GM12892 (cell line): Measurements from ENCODE around the gene TTC22.

Experiments
- DNase-seq: peaks from one replicate; pipeline ENCODE4 v3.0.0; 2011; ENCODE audit not compliant: insufficient read length
- FAIRE-seq: peaks from 2 replicates; lab custom pipeline; 2011; peaks lifted over from hg19 to GRCh38; lab: Jason Lieb, UNC
- POLR2A ChIP-seq: IDR thresholded peaks from 2 replicates; pipeline ENCODE4 v1.6.1; 2011; ENCODE audit warnings: low read depth, low read length, control low read depth
- POLR2AphosphoS5 ChIP-seq: IDR thresholded peaks from 2 replicates; pipeline ENCODE4 v1.6.1; 2011; ENCODE audit warnings: low read depth, low read length, control low read depth
- TAF1 ChIP-seq: IDR thresholded peaks from 2 replicates; pipeline ENCODE4 v1.6.1; 2011; ENCODE audit warnings: low read depth, mild to moderate bottlenecking, control low read depth, low read length, borderline replicate concordance

The TTC22 gene

DNA sequence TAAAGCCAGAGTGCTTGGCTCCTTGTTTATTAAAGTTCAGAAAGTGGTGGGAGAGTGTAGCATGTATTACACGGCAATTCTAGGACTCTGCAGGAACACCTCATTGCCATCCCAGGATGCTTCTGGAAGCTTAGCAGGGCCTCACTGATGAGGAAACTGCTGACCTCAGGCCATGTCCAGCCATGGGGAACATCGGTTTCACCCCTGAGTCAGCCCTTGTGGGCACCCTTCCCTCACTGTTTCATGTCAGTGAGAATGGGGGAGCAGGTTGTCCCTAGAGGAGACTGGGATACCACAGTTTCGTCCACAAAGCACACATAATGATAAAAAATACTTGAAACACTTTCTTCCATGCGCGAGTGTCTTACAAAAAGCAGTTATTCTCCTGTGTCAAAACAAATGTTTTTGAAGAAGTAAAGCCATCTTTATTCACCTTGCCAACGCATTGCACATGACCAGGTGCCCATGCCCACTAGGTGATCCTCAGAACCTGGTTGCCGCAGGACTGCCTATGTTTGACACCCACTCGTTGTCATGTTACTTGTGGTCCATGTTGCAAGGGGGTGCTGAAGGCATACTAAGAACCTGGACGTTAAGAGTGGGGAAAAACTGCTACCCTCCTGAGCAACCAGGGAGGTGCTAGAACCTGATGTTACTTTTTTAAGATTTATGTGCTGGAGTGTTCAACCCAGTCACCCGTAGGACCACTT is 41.2 kb upstream of the TTC22 start:
- DNase-seq (no peak), FAIRE-seq (no peak)
- TF ChIP-seq POLR2A (no peak), POLR2AphosphoS5 (no peak), TAF1 (no peak)

DNA sequence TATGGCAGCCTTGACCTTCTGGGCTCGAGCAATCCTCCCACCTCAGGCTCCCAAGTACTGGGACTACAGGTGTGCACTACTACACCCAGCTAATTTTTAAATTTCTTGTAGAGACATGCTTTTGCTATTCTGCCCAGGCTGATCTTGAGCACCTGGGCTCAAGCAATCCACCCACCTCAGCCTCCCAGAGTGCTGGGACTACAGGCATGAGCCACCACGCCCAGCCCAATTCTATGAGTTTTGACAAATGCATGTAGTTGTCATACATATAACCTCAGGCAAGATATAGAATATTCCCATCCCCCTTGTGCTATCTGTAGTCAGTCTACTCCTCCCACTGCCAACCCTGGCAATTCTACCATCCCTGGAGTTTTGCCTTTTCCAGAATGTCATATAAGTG is 38.7 kb upstream of the TTC22 start:
- DNase-seq (no peak), FAIRE-seq (no peak)
- TF ChIP-seq POLR2AphosphoS5 (no peak), POLR2A (no peak), TAF1 (no peak)

DNA sequence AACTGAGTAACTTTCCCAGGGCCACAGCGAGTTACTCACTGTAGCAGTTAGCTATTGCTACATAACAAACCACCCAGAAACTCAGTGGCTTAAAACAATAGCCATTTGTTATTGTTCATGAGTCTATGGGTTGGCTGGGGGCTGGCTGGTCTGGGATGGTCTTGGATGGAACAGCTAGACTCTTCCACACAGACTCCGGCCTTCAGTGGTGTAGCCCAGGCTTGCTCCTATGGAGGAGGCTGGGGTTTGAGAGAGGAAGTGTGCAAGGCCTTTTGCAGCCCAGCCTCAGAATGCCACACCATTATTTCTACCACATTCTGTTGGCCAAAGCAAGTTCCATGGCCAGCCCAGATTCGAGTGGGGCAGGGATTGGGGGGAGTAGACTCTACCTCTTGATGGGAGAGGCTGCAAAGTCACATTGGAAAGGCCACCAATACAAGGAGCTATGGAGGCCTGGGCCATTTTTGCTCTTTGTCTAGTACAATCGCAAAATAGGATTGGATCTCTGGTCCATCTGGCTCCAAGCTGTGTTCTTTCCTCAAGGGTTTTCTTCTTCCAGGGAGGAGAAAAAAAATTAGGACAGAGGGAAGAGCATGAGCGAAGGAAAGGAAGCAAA is 37.5 kb upstream of the TTC22 start:
- FAIRE-seq (no peak), DNase-seq (no peak)
- TF ChIP-seq POLR2A = no peak
- no peak for TF ChIP-seq POLR2AphosphoS5
- no peak for TF ChIP-seq TAF1

DNA sequence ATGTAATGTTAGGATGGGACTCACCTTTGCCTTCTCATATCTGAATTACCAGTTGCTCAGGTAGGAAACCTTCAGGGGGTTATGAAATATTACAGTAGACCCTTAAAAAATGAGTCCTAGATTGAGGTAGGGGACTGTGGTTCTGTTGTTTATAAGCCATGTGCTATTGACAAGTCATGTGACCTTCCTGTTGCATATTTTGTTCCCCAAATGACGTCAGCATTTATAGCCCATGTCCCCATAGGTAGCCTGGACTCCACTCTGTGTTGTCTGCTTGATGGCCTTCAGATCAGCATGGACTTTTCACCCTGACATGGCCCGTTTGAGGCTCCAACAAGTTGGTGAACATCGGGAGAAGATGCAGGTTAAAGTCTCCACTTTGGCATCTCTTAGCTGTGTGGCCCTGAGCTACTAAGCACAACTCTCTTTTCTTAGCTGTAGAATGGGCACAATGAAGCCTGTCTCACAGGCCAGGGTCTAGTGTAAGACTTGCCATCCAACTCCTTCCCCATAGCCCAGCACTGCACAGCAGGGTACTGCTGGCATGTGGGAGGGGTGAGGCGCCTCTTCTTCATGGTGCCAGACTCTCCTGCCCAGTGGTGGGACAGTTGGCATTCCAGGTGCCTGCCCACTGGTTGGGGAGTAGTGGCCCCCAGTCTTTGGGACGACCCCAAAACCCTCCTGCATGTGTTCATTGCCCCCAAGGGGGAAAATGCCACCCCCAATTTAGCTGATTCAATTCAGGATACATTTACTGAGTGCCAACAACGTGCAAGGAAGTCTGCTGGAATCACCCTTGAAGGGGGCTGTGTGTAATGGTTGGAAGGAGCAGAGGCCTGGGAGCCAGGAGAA is 36.1 kb upstream of the TTC22 start:
- no peak for DNase-seq
- TF ChIP-seq POLR2A (no peak), TAF1 (no peak), POLR2AphosphoS5 (no peak)
- FAIRE-seq = no peak

- TF ChIP-seq POLR2A (no peak), POLR2AphosphoS5 (no peak), TAF1 (no peak)
- no peak for FAIRE-seq
- DNase-seq = no peak
Observed at GRCh38 chr1:54836594-54836993, 35.5 kb upstream of the TTC22 start.

GRCh38 chr1:54835970-54836369 is 34.8 kb upstream of the TTC22 start:
- TF ChIP-seq POLR2A (no peak), TAF1 (no peak), POLR2AphosphoS5 (no peak)
- FAIRE-seq = no peak
- DNase-seq = no peak

DNA sequence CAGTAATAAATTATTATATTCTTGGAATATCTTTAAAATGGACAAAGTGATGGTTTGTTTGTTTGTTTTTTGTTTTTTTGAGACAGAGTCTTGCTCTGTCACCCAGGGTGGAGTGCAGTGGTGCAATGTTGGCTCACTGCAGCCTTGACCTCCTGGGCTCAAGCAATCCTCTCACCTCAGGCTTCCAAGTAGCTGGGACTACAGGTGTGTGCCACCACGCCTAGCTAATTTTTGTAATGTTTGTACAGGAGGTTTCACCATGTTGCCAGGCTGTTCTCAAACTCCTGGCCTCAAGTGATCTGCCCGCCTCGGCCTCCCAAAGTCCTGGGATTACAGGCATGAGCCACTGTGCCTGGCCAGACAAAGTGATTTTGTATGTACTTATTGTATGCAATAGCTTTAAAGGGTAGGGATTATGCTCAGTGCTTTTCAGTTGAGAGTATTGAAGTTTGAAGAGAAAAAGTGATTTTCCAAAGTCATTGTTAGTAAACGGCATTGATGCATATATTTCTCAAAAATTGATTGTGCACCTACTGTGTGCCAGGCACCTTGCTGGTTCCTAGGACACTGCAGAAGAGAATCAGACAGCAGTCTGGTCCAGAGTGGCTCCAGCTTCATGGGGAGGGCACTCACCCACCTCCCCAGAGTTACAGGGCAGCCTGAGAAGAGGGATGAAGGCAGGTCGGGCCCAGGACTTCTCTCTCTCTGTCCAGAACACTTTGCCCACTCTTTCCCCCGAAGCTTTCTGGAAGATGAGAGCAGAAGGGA is 34.2 kb upstream of the TTC22 start:
- FAIRE-seq = no peak
- DNase-seq = no peak
- no peak for TF ChIP-seq POLR2A
- no peak for TF ChIP-seq TAF1
- TF ChIP-seq POLR2AphosphoS5 = no peak

DNA sequence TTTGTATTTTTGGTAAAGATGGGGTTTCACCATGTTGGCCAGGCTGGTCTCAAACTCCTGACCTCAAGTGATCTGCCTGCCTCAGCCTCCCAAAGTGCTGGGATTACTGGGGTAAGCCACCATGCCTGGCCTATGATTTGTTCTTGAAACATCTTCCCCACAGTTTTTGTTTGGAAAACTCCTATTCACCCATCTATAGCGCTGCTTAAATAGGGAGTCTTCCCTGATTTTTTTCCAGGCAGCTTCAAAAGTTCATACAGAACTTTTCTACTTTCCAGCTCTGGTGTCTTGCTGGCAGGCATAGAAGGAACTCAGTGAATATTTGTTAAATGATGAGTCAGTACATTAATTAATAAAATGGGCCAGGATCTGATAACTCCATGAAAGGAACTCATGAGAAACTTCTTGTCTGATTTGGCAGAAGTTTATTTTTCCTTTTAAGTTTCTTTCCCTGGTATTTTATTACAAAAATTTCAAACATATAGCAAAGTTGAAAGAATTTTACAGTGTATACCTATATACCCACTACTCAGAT is 33.0 kb upstream of the TTC22 start:
- DNase-seq (no peak), FAIRE-seq (no peak)

DNA sequence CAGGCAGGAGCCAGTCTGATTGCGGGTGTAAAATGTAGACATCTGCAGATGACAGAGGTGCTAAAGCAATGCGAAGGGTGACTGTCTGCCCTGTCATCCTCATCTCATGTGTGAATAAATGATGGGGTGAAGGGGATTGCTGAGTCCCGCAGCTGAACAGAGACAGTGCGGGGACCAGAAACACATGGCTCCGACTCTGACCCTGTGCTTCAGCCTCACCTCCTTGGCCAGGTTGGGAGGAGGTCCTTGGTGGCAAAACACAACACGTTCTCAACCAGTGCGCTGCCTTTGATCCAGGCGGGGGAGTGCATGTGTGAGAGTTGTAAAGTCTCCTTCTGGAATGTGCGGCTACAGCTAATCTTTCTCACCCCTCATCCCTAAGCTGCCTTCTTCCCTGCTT is 32.0 kb upstream of the TTC22 start:
- no peak for TF ChIP-seq POLR2AphosphoS5
- TF ChIP-seq POLR2A = no peak
- TF ChIP-seq TAF1 = no peak
- DNase-seq = no peak
- no peak for FAIRE-seq

More for the DNA sequence above, 33.0 kb upstream of the TTC22 start:
- no peak for TF ChIP-seq TAF1
- TF ChIP-seq POLR2A = no peak
- TF ChIP-seq POLR2AphosphoS5 = no peak

GRCh38 chr1:54826226-54826816 is 25.2 kb upstream of the TTC22 start:
- TF ChIP-seq POLR2A = no peak
- no peak for TF ChIP-seq TAF1
- TF ChIP-seq POLR2AphosphoS5 = no peak
- DNase-seq = no peak
- no peak for FAIRE-seq

DNA sequence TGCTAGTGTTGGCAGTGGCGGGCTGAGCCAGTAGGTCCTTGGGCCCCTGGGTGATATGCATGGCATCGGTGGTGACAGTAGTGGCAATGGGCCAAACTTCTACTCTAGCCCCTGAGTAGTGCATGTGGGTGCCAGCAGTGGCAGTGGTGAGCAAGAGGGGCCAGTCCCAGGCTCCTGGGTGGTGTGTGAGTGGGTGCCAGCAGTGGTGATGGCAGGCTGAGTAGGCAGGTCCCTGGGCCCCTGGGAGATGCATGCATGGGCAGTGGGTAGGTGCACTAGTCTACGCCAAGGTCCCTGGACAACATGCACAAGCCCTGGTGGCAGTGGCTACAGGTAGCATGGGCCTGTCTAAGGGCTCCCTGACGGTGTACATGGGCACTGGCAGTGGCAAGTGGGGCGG is 24.6 kb upstream of the TTC22 start:
- no peak for TF ChIP-seq POLR2AphosphoS5
- no peak for TF ChIP-seq POLR2A
- no peak for TF ChIP-seq TAF1
- no peak for FAIRE-seq

More for the DNA sequence above, 24.6 kb upstream of the TTC22 start:
- DNase-seq = no peak
